GM13977 (cell line): ENCODE results near the gene CGB5.
A peak's percentile ranks its signal among the peaks of the same experiment; 100 is the strongest.

Source experiments
- DNase-seq: peaks from one replicate; pipeline ENCODE4 v3.0.0; 2012; ENCODE audit warnings: low spot score
- CTCF ChIP-seq: IDR thresholded peaks from 2 replicates; pipeline ENCODE4 v1.5.1; 2012; ENCODE audit warnings: mild to moderate bottlenecking, control low read depth; ENCODE audit not compliant: insufficient read depth; ENCODE audit errors: extremely low read depth, missing control alignments
- in situ Hi-C: fragments of 300-500 bp; cut with MboI; formaldehyde crosslinking; loops from one replicate; pipeline ENCODE4 v1.12.0; 2022; ENCODE audit warnings: low sequenced_read_pairs, low pct_unique_long_range_greater_than_20kb, mixed read lengths, inconsistent platforms; ENCODE audit not compliant: unreplicated experiment

The CGB5 gene

GRCh38 chr19:49080392-49080791 is 36.7 kb downstream of the CGB5 start:
- no peak for TF ChIP-seq CTCF
- in situ Hi-C loops: no loop called here
- DNase-seq: no peak

GRCh38 chr19:49081273-49081672 is 37.6 kb downstream of the CGB5 start:
- no peak for DNase-seq
- TF ChIP-seq CTCF: no peak
- in situ Hi-C loops: no loop called here

GRCh38 chr19:49084206-49085019 is 40.8 kb downstream of the CGB5 start:
- in situ Hi-C loops: no loop called here
- DNase-seq: no peak
- no peak for TF ChIP-seq CTCF

GRCh38 chr19:49085020-49085867 is 41.6 kb downstream of the CGB5 start, which contains the start of gene SNRNP70:
Gene SNRNP70, plus strand, starts transcription at chr19:49085451. Its CDS starts 964 bp downstream, at chr19:49086415.
- in situ Hi-C loops: no loop called here
- no peak for TF ChIP-seq CTCF
- peak; percentile 99 for DNase-seq

- TF ChIP-seq CTCF: no peak
- DNase-seq: no peak
- in situ Hi-C loops: no loop called here
These were observed 42.2 kb downstream of the CGB5 start for GRCh38 chr19:49085868-49086232.

- DNase-seq: no peak
- no peak for TF ChIP-seq CTCF
- in situ Hi-C loops: no loop called here
These were observed 42.6 kb downstream of the CGB5 start for GRCh38 chr19:49086296-49086695.
